HepG2 (cell line): ENCODE data around the gene NFASC.
A peak's percentile ranks its signal among the peaks of the same experiment; 100 is the strongest.

Experiments
- CBFB ChIP-seq: sonication (generic); formaldehyde crosslinking; IDR thresholded peaks from 2 replicates; pipeline ENCODE4 v1.4.0; 2020; ENCODE audit warnings: missing genetic modification reagents
- CTCF ChIP-seq: sonication (generic); formaldehyde crosslinking; IDR thresholded peaks from 2 replicates; pipeline ENCODE4 v1.5.0; 2020; ENCODE audit warnings: mild to moderate bottlenecking, missing genetic modification reagents, moderate library complexity
- NFE2 ChIP-seq: sonication (generic); formaldehyde crosslinking; IDR thresholded peaks from 2 replicates; pipeline ENCODE4 v1.4.0; 2020; ENCODE audit warnings: missing genetic modification reagents
- SOX6 ChIP-seq, 2 experiments: fragments of 450-650 bp in 1 of 2; sonication (generic) in 1 of 2; formaldehyde crosslinking in 1 of 2; IDR thresholded peaks; 2 replicates each; pipeline versions ENCODE4 v1.4.0 to v1.6.1; 2017 to 2020; ENCODE audit warnings: antibody characterized with exemption in 1 of 2, mild to moderate bottlenecking in 1 of 2, missing genetic modification reagents in 1 of 2
- ZBTB7A ChIP-seq: sonication (generic); formaldehyde crosslinking; IDR thresholded peaks from 2 replicates; pipeline ENCODE4 v1.8.0; 2022; ENCODE audit warnings: mild to moderate bottlenecking, missing genetic modification reagents

GRCh38 chr1:205061665-205062069 lies 191.0 kb downstream of the NFASC start:
- TF ChIP-seq CBFB (CRISPR knock-in tag) (no peak), ZBTB7A (CRISPR knock-in tag) (no peak), SOX6 (IDR thresholded peaks at IDR 0.05) (no peak), SOX6 (CRISPR knock-in tag; IDR thresholded peaks at IDR 0.05) (no peak), NFE2 (no peak), CTCF (CRISPR knock-in tag) (peak; percentile 87)
